ENCODE data around the gene OR51F2.

Gene OR51F2

DNA sequence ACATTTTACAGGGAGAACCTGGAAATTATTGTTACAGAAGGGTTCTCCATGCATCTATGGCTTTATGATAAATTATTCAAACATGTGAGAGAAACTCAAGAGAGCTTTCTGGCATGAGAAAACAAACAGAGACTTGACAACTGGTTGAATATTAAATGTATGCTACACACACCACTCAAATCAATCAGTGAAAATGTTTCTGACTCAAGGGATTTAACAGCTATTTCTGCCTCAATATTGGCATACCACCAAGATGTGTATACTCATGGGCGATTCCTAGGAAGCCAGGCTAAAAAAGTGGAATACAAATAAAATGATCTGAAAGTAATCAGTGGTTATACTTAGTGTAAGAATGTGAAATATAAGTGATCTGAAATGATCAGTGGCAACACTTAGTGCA, 44.7 kb downstream of the OR51F2 start:
- TF ChIP-seq, protein P1, sequence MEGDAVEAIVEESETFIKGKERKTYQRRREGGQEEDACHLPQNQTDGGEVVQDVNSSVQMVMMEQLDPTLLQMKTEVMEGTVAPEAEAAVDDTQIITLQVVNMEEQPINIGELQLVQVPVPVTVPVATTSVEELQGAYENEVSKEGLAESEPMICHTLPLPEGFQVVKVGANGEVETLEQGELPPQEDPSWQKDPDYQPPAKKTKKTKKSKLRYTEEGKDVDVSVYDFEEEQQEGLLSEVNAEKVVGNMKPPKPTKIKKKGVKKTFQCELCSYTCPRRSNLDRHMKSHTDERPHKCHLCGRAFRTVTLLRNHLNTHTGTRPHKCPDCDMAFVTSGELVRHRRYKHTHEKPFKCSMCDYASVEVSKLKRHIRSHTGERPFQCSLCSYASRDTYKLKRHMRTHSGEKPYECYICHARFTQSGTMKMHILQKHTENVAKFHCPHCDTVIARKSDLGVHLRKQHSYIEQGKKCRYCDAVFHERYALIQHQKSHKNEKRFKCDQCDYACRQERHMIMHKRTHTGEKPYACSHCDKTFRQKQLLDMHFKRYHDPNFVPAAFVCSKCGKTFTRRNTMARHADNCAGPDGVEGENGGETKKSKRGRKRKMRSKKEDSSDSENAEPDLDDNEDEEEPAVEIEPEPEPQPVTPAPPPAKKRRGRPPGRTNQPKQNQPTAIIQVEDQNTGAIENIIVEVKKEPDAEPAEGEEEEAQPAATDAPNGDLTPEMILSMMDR (IDR thresholded peaks at IDR 0.05; ENCODE audit: low read depth, low read length) = no peak
- Histone ChIP-seq H3K36me3 (no peaks in the 10 kb centered on the region), H3K27me3 (no peaks in the 10 kb centered on the region), H3K9me3 (no peaks in the 10 kb centered on the region), H3K4me1 (no peaks in the 10 kb centered on the region), H3K4me3 (ENCODE audit: low read depth, low read length) (no peak overlapping the region)
- no peak for DNase-seq

All from BE2C (cell line).